ENCODE data around the gene SKP2.
"Not testable (repeated sequence)": the region's sequence is repeated elsewhere in the genome, so short reads cannot be mapped to it uniquely, and the experiment has no call there.

SKP2 gene

GRCh38 chr5:36151434-36152323 is at the start of gene SKP2, which contains the start of gene LMBRD2:
Gene SKP2, plus strand, starts transcription at chr5:36152111. Its CDS starts 152 bp downstream, at chr5:36152263.
Gene LMBRD2, minus strand, starts transcription at chr5:36151887. Its CDS starts 8,538 bp downstream, at chr5:36143349.
- DNase-seq = peak; percentile 99

DNA sequence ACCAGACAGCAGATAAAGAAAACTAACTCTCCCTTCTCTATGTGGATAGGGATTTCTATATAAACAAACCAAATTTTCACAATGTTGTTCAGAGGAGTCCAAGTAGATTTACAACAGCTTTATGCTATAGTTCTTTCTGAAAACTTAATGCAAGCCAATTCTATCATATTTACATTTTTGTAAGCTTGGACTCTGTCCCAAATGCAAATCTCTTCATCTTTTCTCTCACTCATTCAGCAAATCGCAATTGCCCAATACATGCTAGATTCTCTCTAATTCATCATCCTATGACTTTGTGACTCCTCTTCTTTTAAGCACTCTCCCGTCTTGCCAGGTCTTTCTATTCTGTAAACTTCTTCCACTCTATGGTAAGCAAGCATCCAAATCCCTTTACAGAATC is 46.1 kb upstream of the SKP2 start:
- DNase-seq = no peak

GRCh38 chr5:36108758-36109460 is 43.0 kb upstream of the SKP2 start:
- peak; percentile 4 for DNase-seq

- DNase-seq = peak; percentile 58
These were observed 40.7 kb upstream of the SKP2 start for GRCh38 chr5:36111238-36111637.

DNA sequence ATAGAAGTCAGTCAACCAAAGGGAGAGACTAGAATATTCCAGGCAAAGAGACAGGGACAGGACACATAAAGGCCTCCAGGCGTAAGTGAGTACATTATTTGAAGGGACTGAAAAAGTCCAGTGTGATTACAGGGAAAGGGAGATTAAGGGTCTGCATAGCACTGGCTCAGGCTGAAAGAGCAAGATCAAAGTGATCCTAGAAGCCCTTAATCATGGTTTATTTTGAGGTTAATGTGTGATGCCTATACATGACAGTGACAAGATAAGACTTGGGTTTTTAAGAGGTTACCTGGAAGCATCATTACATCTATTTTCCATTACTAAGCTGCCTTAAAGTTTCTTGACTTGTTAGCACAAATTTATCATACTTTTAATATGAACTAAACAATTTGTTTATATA is 26.0 kb upstream of the SKP2 start:
- DNase-seq = peak; percentile 17

- DNase-seq = no peak
These were observed 23.1 kb upstream of the SKP2 start for GRCh38 chr5:36128795-36129194.

DNA sequence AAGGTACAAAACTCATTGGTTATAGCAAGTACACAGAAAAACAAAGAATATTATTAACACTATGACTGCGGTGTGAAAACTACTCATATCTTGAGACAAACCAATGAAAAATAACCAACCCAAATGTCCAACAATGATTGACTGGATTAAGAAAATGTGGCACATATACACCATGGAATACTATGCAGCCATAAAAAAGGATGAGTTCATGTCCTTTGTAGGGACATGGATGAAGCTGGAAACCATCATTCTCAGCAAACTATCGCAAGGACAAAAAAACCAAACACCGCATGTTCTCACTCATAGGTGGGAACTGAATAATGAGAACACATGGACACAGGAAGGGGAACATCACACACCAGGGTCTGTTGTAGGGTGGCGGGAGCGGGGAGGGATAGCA is 22.2 kb upstream of the SKP2 start:
- DNase-seq = not testable (repeated sequence)

DNA sequence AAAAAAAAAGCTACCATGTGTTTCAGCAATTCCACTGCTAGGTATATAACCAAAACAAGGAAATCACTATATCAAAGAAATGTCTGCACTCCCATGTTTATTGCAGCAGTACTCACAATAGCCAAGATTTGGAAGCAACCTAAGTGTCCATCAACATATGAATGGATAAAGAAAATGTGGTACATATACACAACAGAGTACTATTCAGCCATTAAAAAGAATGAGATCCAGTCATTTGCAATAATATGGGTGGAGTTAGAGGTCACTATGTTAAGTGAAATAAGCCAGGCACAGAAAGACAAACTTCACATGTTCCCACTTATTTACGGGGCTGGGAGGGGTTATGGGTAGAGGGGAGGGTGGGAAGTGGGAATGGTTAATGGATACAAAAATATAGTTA is 18.9 kb upstream of the SKP2 start:
- DNase-seq = not testable (repeated sequence)

- DNase-seq = no peak
These were observed 15.9 kb upstream of the SKP2 start for GRCh38 chr5:36135988-36136387.

- no peak for DNase-seq
These were observed 15.3 kb upstream of the SKP2 start for GRCh38 chr5:36136581-36136980.

GRCh38 chr5:36138900-36139683 is 12.8 kb upstream of the SKP2 start:
- DNase-seq = no peak

- DNase-seq = peak; percentile 18
These were observed 6.6 kb upstream of the SKP2 start for GRCh38 chr5:36145311-36145710.

GRCh38 chr5:36146390-36146789 is 5.5 kb upstream of the SKP2 start:
- DNase-seq = no peak

DNA sequence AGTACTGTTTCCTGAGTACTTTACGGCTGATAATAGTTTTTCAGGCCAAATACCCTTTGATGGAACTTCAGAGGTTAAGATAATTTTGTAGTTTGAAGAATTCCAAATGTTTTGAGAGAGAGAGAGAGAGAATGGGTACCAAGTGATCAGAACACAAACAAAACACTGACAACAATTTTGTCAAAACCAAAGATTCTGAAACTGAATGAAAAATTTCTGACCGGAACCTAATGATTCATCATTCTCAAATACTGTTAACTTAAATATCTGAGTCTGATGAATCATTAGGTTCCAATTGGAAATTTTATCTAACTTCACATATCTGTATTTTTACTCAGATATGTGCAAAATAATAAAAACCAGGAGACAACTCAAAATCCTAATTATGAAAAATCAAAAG is 4.2 kb upstream of the SKP2 start:
- no peak for DNase-seq

GRCh38 chr5:36150676-36151433 is 1.1 kb upstream of the SKP2 start:
- peak; percentile 86 for DNase-seq

GRCh38 chr5:36152324-36153297 is 700 bp downstream of the SKP2 start:
- peak; percentile 28 for DNase-seq

GRCh38 chr5:36153298-36153677 is 1.4 kb downstream of the SKP2 start:
- no peak for DNase-seq

GRCh38 chr5:36153726-36154125 is 1.8 kb downstream of the SKP2 start:
- DNase-seq = no peak

DNA sequence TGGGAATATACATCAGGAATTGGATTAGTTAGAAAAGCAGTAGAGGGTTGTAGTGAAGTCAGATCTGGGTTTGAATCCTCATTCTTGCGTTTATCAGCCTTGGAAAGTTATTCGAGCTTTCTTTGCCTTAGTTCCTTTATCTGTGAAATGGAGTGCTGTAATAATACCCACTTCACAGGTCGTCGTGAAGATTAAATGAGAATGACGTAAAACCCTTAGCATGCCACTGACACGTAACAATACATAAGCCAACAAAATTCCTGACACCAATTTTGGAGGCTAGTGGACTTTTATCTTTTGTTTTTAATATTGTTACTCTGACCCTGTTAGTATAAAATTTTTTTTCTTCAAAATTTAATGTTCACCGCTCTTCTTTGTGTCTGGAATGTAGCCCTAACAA is 3.4 kb downstream of the SKP2 start:
- no peak for DNase-seq

- DNase-seq = no peak
These were observed 4.2 kb downstream of the SKP2 start for GRCh38 chr5:36156121-36156601.

DNA sequence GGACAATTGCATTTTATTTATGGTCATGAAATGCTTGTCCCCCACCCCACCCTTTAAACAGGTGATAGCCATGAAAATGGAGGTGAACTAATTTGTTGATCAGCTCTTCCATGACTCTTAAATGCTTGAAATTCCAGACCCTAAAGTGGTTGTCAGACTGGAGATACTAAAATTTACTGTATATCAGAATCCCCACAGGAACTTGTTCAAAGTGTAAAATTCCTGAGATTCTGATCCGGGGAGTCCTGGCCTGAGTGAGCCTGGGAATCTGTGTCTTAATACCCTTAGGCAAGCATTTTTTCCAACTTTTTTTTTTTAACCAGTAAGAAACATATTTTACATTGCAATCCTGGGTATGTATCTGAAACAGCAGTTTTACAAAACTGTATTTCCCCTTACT is 4.7 kb downstream of the SKP2 start:
- no peak for DNase-seq

All from hematopoietic multipotent progenitor cell treated with erythropoietin and hydrocortisone succinate and interleukin-3 and kit ligand, for 6 days (in vitro differentiated cells).